ENCODE measurements around the gene NCK2.
A peak's percentile ranks its signal among the peaks of the same experiment; 100 is the strongest.

Gene NCK2

GRCh38 chr2:105790461-105791149, 45.9 kb downstream of the NCK2 start:
- DNase-seq (ENCODE audit: low read depth in 2 of 2) = no peak

DNA sequence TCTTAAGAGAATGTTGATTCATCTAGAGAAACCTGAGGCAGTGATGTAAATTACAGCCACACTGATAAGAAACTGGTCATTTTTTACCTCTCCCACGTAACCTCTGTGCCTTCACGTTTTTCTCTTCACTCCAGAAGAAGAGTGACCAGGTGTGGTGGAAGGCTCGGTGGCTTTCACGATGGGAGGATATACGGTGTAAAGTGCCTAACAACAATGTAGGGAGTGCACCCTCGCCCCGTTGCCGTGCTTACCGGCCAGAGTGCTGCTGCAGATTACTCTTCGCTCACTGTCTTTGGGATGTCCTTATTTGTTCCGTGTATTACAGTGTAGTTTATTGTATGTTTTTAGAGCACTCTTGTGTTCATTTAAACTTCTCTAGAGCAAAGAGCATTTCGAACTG, 46.5 kb downstream of the NCK2 start:
- DNase-seq (ENCODE audit: low read depth in 2 of 2) = no peak

DNA sequence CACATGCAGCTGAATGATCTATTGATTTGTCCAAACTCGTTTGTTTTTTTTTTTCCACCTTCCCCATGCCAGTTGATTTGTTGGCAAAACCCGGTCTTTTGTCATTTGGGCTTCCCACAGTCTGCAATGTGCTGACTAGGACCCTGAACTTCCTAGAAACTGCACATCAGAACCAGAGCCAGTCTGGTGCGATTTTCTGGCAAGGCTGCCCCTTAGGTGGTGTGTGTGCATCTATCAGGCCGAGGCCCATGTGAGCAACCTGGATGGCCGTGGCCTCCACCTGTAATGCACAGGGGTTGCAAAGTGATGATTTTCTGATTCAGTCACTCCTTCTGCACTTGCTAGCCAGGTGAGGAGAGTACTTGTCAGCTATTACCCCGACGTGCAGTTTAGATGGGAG, 47.8 kb downstream of the NCK2 start:
- DNase-seq (ENCODE audit: low read depth in 2 of 2) = no peak

- no peak for DNase-seq (ENCODE audit: low read depth in 2 of 2)
Measured at GRCh38 chr2:105793196-105793975, 48.7 kb downstream of the NCK2 start.

DNA sequence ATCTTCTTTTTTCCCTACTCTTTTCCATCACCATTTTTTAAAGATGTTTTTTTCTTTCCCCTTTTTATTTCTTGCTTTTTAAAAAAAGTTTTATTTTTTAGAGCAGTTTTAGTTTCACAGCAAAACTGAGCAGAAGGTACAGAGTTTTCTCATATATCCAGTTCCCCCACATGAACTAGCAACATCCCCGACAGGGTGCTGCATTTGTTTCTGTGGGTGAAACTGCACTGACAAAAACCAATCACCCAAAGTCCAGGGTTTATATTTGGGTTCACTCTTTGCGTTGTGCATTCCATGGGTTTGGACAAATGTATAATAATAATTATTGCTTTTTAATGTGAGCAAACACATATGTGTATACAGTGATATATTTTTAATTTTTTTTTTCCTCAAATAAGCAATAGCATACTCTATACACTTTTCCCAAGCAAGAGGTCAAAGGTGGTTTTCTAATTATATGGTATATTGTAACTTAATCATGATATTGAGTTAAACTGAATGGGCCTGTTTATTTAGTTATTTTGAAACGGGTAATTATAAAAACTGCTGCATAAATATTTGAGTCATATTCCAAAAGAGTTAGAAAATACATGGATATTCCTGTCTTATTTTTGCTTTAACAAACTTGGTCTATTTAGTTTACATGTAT, 50.3 kb downstream of the NCK2 start:
- DNase-seq (ENCODE audit: low read depth in 2 of 2) = no peak

DNA sequence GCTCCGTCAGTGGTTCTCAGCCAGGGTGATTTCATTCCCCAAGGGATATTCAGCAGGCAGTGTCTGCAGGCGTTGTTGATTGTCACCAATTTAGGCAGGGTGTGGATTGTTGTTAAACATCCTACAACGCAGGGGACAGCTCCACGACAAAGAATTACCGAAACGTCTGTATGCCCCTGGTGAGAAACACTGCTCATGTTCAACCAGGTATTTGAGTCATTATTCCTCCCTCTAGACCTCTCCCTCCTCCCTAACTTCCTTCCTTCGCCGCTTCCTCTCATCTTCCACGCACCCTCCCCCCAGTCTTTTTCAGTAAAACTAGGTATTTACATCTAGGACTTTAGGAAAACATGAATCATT, 50.8 kb downstream of the NCK2 start:
- no peak for DNase-seq (ENCODE audit: low read depth in 2 of 2)

DNA sequence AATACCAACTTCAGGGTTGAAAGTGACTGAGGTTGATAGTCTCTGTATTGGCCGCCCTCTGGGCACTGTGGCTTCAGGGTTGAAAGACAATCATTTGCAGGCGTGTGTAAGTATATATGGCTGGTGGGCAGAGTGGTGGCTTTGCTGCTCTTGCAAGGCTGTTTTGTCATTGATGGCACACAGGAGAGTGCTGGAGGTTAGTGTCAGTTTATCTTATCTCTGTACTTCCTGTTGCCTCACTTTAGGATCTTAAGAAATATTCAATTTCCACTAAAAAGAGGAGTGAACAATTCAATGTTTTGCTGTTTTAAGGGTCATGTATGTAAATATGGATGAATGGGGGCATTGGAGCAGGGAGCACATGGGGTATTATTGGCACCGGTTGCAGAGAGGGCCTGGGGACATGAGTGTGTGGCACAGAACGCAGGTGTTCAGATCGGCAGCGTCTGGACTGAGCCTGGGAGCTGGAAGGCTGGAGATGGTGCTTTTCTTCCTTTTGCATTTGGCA, 51.5 kb downstream of the NCK2 start:
- no peak for DNase-seq (ENCODE audit: low read depth in 2 of 2)

GRCh38 chr2:105796791-105797190, 52.1 kb downstream of the NCK2 start:
- DNase-seq (ENCODE audit: low read depth in 2 of 2) = no peak

DNA sequence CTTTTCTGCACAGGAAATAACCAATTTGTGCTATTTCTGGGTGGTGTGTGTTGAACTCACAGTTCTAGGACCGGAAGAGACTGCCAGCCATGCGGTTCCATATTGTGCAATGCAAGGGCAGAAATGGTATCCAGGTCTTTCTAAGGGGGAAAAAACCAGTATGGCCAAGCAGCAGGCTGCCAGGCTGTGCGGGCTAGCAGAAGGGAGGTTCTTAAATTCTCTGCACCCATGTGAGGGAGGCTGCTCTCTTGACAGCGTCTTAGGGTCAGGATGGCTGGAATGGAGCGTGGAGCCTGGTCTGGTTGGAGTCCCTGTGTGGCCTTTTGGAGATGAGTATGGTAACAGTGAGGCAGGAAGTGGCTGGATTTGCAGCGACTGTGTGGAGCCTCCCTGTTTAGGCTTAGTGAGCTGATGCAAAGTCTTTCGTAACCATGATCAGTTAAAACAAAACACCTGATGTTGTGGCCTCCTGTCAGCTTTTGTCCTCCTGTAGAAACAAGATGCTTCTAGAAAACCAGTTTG, 52.6 kb downstream of the NCK2 start:
- no peak for DNase-seq (ENCODE audit: low read depth in 2 of 2)

DNA sequence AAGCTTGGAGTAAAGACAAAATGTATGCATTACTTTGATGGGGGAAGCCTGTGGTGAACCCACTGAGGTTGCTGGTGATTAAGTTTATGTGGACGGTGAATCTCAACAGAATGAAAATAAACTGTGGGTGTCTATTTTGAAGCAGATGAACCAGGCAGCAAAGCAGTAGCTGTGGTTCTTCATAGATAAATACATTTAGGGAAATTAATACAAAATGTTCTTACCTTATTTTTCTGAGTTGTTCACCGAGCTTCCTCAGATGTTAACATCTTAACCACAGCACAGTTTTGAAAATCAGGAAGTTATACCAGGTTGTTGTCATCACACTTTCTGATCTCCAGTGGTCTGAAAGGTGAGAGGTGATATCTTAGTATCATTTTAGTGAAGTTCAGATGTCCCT, 53.9 kb downstream of the NCK2 start:
- no peak for DNase-seq (ENCODE audit: low read depth in 2 of 2)

DNA sequence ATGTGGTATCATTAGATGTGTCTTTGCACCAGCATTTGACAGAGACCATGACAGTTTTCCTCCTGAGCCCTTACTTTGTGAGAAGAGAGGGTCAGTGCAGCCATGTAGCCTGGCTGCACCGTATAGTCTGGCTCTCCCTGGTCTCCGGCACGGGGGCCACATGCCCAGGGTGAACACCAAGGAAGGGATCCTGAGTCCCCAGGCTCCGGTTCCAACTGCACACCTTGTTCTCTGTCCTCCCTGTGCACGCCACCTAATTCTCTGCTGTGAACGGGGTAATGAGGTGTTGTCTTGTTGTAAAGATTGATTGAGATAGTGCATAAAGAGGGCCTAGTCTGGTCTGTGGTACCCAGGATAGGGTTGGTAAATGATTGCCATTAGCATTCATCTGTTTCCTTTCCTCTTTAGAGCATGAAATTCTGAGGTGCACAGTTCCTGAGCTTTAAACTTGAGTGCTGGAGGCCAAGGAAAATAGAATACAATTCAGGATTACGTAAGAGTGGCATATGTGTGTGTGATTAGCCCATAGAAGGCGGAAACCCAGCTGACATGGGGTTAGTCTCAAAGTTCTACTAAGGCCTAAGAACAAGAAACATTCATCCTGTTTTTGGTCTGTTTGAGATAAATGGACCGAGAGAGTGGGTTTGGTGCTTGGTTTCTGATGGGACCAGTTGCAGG, 55.5 kb downstream of the NCK2 start:
- DNase-seq (ENCODE audit: low read depth in 2 of 2) = no peak

DNA sequence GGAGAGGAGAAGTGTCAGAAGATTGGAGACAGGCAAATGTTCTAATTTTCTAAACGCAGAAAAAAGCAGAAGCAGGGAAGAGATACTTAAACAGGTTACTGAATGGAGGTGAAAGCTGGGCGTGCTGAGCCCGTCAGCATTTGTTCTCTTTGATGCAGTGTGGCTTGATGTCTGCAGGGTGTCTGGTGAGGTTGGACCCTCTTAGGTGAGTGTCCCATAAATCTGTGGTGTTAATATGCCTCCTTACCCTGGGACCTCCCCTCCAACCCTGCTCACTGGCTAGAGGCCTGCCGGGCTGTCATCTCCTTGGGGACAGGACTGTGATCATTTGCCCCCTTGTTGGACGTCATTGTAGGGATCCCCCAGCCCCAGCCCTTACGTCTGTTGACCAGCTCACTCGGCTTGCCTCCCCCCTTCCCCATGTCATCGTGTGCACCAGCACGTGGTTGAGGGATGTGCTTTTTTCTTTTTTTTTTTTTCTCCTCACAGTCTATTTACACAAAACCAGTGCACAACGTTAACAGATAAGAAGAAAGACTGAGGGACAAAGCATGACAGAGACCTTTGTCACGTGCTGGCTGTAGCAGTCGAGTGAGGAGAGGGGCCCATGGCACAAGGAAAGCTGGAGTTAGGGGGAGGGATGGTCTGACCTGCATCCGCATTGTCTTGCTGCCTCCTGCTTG, 56.4 kb downstream of the NCK2 start:
- no peak for DNase-seq (ENCODE audit: low read depth in 2 of 2)

DNA sequence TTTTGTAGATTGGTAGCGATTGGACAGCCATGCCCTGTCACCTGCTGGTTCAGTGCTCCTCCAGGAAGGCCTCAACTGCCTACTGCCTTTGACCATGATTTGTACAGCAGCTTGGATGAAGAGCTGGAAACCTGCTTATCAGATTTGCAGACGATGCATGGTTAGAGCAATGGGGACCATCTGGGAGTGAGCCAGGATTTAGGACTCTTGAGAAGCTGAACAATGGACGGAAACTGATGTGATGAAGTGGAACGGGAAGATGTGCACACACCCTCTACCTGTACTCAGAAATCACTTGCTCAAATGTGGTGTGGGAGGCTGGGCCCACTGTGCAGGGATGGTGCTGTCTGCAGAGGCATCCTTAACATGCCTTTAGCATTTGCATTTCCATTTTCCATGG, 57.2 kb downstream of the NCK2 start:
- DNase-seq (ENCODE audit: low read depth in 2 of 2) = no peak

- DNase-seq (ENCODE audit: low read depth in 2 of 2) = peak; percentile 42 to 43
Measured at GRCh38 chr2:105802587-105802986, 57.9 kb downstream of the NCK2 start.

DNA sequence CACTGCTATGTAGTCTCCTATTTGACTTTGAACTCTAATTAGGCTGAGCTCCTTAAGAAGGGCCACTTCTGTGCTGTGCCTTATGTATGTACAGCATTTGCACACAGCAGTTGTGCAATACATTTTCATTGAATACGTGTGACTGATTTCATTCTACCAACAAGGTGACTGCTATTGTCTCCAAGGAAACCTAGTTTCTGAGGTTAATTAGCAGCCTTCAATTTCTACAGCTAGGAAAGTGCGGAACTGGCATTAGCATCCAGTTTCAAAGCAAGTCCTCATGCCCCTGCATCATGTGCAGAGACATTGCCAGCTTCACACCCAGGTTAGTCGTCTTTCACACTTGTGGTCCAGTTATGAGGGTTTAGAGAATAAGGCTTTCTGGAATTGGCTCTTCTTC, 58.6 kb downstream of the NCK2 start:
- no peak for DNase-seq (ENCODE audit: low read depth in 2 of 2)

- no peak for DNase-seq (ENCODE audit: low read depth in 2 of 2)
Measured at GRCh38 chr2:105803773-105804172, 59.1 kb downstream of the NCK2 start.

GRCh38 chr2:105804266-105804665, 59.6 kb downstream of the NCK2 start:
- no peak for DNase-seq (ENCODE audit: low read depth in 2 of 2)

DNA sequence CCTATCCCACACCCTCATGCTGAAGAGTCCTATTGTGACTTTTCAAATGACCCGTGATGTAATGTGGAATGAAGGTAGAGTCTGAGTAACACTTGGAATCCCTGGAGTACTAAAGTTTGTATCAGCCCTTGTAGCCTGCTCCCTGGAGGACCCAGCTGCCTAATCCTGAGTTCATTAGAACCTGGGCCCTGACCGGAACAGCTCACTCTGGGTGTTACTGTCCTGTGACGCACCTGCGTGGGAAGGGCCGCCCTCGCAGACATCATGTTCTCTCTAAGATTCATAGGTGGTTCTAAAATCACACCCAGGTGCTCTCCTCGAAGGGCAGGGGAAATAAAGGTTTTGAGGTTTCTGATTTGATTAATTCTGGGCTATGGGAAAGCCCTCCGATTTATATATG, 62.3 kb downstream of the NCK2 start:
- DNase-seq (ENCODE audit: low read depth in 2 of 2) = peak in 1 of 2 experiments; percentile 30

DNA sequence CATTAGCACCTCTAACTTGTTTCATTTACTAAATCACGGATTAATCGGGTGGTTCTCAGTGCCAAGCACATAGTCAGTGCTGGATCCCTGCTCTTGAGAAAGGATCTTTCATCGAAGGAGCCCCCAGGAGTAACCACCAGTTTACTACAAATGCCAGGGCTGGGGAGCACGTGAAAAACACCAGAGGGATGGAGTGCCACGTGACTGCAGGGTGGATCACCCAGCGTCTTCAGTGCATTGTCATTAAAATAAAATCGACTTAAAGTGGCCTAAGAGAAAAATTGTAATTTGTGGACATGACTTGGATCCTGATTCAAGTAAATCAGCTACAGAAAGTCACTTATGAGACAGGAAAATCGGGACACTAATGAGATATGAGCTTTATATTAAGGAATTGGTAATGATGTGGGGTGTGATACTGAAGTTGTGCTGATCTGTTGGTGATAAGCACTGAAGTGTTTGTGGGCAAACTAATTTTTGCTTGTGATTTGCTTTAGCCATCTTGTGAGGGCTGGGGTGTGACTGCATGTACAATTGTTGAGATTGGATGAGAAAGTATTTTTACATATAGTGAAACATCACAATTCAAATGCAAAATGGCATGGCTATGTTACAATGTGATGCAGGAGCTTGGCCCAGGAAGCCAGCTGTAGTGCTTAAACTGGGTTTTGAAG, 63.8 kb downstream of the NCK2 start:
- DNase-seq (ENCODE audit: low read depth in 2 of 2) = no peak

DNA sequence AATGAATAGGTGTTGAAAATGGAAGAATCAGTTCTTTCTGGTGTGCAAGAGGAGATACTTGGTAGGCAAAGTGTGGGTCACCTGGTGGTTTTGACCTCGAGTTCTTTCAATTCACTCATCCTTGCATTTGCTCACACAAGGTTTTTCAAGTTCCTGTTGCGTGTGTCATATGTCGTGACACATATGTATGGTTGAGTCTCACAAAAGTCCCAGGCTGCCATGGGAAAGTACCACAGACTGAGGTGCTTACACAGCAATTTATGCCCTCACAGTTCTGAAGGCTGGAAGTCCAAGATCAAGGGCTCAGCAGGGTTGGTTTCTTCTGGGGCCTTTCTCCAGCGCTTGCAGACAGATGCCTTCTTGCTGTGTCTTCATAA, 64.4 kb downstream of the NCK2 start:
- no peak for DNase-seq (ENCODE audit: low read depth in 2 of 2)

DNA sequence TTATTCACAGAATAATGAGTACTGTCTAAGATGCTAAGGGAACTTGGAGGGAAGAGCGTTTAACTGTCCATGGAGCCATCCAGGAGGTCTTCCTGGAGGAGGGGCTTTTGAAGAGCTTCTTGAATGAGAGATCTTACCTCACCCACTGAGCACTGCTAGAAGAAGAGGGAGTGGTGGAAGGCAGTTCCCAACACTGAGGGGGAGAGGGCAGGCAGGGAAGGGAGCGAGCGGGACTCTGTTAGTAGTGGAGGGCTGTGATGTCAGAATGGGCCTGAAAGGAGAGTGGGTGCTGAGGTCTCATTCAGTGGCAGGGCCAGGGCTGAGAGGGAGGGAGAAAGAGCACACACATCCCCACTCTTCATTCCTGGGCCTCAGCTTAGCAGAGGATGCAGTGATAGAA, 65.0 kb downstream of the NCK2 start:
- DNase-seq (ENCODE audit: low read depth in 2 of 2) = no peak
